Right ventricle myocardium inferior (tissue), 1 donor: ENCODE results near the gene NCLN. TPM values are rescaled to one million over a fixed set of nuclear protein-coding genes. Genes with fewer than 3 reads are reported as not detected.
"Not testable (repeated sequence)": the region's sequence is repeated elsewhere in the genome, so short reads cannot be mapped to it uniquely, and the experiment has no call there.

ENCODE experiments used
- ATAC-seq: fragments of 200-7000 bp; cut with Tn5 transposase; one replicate; pipeline ENCODE4 v1.9.1; 2020; ENCODE audit warnings: mild to moderate bottlenecking, moderate library complexity
- DNase-seq: peaks from one replicate; pipeline ENCODE4 v3.0.0; 2021; ENCODE audit errors: missing footprints
- intact Hi-C: fragments of 100-400 bp; cut with DNase I; formaldehyde crosslinking; loops from one replicate; pipeline ENCODE4 v1.11.0; 2022
- total RNA-seq: library from RNA; stranded (reverse); fragmentation: NEBNext Ultra II Directional; extraction: Animal tissue kit (Norgen Biotek cat#: 25700); gene quantifications from one replicate; pipeline ENCODE4 v1.2.1, GENCODE V29; 2021
- donor health status: DM: no; HTN: yes; CAD: no; lungs with severe emphysema.

NCLN gene
- total RNA-seq, 1 donor from 2014 or later, result 23.7 TPM

DNA sequence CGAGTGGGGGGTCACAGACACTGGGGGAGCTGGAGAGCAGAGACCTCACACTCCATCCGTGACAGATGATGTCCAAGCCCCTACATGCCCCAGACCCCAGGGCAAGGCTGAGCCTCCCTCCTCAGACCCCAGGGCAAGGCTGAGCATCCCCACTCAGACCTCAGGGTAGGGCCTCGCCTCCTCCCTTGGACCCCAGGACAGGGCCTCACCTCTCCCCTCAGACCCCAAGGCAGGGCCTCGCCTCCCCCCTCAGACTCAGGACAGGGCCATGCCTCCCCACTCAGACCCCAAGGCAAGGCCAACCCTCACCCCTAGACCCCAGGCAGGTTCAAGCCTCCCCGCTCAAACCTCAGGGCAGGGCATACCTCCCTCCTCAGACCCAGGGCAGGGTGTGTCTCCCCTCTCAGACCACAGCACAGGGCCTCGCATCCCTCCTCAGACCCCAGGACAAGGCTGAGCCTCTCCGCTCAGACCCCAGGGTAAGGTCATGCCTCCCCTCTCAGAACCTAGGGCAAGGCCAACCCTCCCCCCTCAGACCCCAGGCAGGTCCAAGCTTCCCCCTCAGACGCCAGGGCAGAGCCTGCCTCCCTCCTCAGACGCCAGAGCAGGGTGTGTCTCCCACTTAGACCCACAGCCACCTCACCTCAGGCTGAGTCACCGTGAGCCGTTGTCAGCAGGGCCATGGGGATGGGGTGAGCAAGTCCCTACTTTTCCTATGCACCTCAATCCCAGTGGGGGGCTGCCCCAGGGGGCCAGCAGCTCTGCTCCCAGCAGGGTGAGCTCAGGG lies 8.8 kb upstream of the NCLN start:
- DNase-seq, result no peak
- intact Hi-C loops, result no loop called here
- peak; percentile 49 for ATAC-seq

GRCh38 chr19:3178377-3178972 lies 7.3 kb upstream of the NCLN start, which contains the start of gene S1PR4:
Gene S1PR4, plus strand, starts transcription at chr19:3178769. Its CDS starts 24 bp downstream, at chr19:3178793.
- ATAC-seq (peak; percentile 40), DNase-seq (no peak)
- intact Hi-C loops, result no loop called here

- DNase-seq (no peak), ATAC-seq (peak; percentile 14)
- intact Hi-C loops, result no loop called here
These were observed 6.6 kb upstream of the NCLN start for GRCh38 chr19:3178973-3179738.

- ATAC-seq (no peak), DNase-seq (no peak)
- intact Hi-C loops, result no loop called here
These were observed 5.9 kb upstream of the NCLN start for GRCh38 chr19:3179739-3180293.

DNA sequence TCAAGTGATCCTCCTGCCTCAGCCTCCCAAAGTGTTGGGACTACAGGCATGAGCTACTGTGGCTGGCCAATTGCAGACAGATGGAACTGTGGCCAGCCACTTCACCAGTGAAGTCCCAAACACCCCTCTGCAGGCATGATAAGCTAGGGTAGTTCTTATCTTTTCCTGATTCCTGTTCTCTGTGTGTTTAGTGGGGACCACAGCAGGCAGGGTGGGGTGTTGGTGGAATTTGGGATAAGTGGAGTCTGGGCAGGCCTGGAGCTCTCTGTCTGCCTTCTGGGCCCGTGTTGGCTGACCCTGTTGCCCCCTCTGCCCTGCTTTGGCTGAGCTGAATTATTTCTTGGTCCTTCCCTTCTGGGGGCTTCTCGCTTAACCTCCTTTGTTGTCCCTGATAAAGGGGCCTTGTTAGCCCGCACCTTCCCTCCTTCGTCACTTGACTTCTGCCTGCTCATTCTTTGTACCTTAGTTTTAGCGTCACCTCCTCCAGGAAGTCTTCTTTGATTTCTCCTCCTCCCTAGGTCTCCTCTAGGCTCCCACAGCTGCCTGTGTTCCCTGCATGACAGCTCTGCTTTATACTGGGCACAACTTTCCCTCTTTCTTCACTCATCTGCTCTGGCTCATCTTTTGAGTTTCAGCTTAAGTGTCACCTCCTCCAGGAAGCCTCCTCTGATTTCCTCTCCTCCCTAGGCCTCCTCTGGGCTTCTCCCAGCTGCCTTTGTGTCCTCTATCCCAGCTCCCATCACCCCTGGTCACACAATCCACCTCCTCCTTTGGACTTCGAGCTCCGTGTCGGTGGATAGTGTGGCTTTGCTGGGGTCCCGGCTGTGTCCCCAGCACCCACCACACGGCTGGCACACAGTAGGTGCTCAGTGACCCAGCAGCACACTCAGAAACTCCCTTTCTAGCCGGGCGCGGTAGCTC lies 1.7 kb upstream of the NCLN start:
- ATAC-seq, result no peak
- intact Hi-C loops, result no loop called here
- DNase-seq, result no peak

DNA sequence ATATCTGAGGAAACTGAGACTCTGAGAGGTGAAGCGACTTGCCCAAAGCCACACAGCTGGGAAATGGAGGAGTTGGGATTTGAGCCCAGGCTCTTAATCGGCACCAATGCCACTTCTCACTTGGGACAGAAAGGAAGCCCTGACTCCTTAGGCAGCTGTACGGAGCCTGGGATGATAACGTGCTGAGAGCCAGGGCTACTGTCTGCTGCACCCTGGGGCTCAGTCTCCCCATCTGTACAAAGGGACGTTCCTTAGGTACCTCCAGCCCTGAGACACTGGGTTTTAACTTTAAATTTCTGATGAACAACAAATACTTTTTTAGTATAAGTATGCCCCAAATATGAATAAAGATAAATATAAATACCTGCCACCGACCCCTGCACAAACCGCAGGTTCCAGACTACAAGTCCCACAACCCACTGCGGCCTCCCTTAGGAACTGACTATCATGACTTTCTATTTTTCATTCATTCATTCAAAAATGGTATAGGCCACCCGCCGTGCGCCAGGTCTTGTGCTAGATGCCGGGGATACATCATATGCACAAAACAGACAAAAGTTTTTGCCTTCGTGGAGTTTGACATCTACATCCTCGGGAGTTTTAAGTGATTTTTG lies 776 bp upstream of the NCLN start:
- DNase-seq, result peak; percentile 88
- intact Hi-C loops, result no loop called here
- peak; percentile 65 for ATAC-seq

DNA sequence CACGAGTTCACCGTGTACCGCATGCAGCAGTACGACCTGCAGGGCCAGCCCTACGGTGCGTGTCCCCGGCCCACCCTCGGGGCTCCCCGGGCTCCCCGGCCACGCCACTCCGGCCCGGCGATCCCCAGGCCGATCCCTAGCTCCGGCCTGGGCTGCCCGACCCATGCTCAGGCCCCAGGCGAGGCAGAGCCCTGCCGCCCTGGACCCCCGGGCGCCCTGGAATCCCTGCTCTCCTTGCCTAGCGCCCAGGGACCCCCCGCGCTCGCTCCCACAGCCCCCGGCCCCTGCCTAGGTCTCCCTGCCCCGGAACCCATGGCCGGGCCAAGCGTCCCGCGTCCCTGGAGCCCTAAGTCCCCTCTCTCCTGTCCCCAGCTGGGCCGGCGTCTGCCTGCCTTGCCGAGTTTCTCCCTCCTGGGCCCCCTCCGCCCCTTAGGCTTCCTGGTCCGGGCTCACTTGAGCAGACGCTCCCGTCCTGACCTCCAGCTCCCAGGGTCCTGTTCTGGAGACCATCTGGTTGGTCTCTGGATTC lies 494 bp downstream of the NCLN start:
- intact Hi-C loops, result no loop called here
- peak; percentile 2 for ATAC-seq
- no peak for DNase-seq

GRCh38 chr19:3186891-3187661 lies 1.3 kb downstream of the NCLN start:
- ATAC-seq, result no peak
- no peak for DNase-seq
- intact Hi-C loops, result no loop called here

- no peak for DNase-seq
- ATAC-seq, result no peak
- intact Hi-C loops, result no loop called here
These were observed 2.2 kb downstream of the NCLN start for GRCh38 chr19:3187662-3188511.

GRCh38 chr19:3188627-3189596 lies 3.2 kb downstream of the NCLN start:
- DNase-seq (peak; percentile 86), ATAC-seq (no peak)
- intact Hi-C loops, result no loop called here

- DNase-seq (no peak), ATAC-seq (no peak)
- intact Hi-C loops, result no loop called here
These were observed 4.2 kb downstream of the NCLN start for GRCh38 chr19:3189702-3190469.

- ATAC-seq, result no peak
- DNase-seq, result no peak
- intact Hi-C loops, result no loop called here
These were observed 4.7 kb downstream of the NCLN start for GRCh38 chr19:3190470-3190770.

GRCh38 chr19:3190921-3191805 lies 5.4 kb downstream of the NCLN start:
- ATAC-seq (no peak), DNase-seq (no peak)
- intact Hi-C loops, result no loop called here

- ATAC-seq, intact Hi-C loops, DNase-seq: not testable (repeated sequence)
These were observed 6.0 kb downstream of the NCLN start for GRCh38 chr19:3191806-3192104.
